CD4-positive, alpha-beta T cell treated with Interleukin-15 for 1 hour (primary cell): ENCODE measurements around the gene FNBP1L.

Source experiments
- DNase-seq: peaks from one replicate; pipeline ENCODE4 v3.0.0-alpha.2; 2020

FNBP1L gene

GRCh38 chr1:93495911-93496310 is 48.0 kb downstream of the FNBP1L start:
- DNase-seq, result no peak

- no peak for DNase-seq
Measured at GRCh38 chr1:93496520-93496919, 48.6 kb downstream of the FNBP1L start.

GRCh38 chr1:93499075-93499474 is 51.2 kb downstream of the FNBP1L start:
- DNase-seq, result no peak

GRCh38 chr1:93499533-93499932 is 51.6 kb downstream of the FNBP1L start:
- DNase-seq, result no peak

GRCh38 chr1:93500275-93500674 is 52.4 kb downstream of the FNBP1L start:
- DNase-seq, result no peak

GRCh38 chr1:93501399-93501798 is 53.5 kb downstream of the FNBP1L start:
- DNase-seq, result no peak

GRCh38 chr1:93501829-93502369 is 54.0 kb downstream of the FNBP1L start:
- no peak for DNase-seq

GRCh38 chr1:93502571-93502970 is 54.7 kb downstream of the FNBP1L start:
- no peak for DNase-seq

GRCh38 chr1:93503163-93503562 is 55.2 kb downstream of the FNBP1L start:
- no peak for DNase-seq

GRCh38 chr1:93503816-93504215 is 55.9 kb downstream of the FNBP1L start:
- DNase-seq, result no peak

GRCh38 chr1:93504247-93505033 is 56.5 kb downstream of the FNBP1L start:
- no peak for DNase-seq

- no peak for DNase-seq
Measured at GRCh38 chr1:93506126-93506525, 58.2 kb downstream of the FNBP1L start.

- DNase-seq, result no peak
Measured at GRCh38 chr1:93516164-93516563, 68.2 kb downstream of the FNBP1L start.

- no peak for DNase-seq
Measured at GRCh38 chr1:93518516-93518915, 70.6 kb downstream of the FNBP1L start.

GRCh38 chr1:93519199-93519829 is 71.4 kb downstream of the FNBP1L start:
- DNase-seq, result no peak

- DNase-seq, result no peak
Measured at GRCh38 chr1:93521618-93522017, 73.7 kb downstream of the FNBP1L start.

- no peak for DNase-seq
Measured at GRCh38 chr1:93522721-93523120, 74.8 kb downstream of the FNBP1L start.

GRCh38 chr1:93525431-93525830 is 77.5 kb downstream of the FNBP1L start:
- DNase-seq, result no peak

- no peak for DNase-seq
Measured at GRCh38 chr1:93526431-93526830, 78.5 kb downstream of the FNBP1L start.

- no peak for DNase-seq
Measured at GRCh38 chr1:93528412-93528811, 80.5 kb downstream of the FNBP1L start.

GRCh38 chr1:93531193-93531592 is 83.3 kb downstream of the FNBP1L start:
- no peak for DNase-seq

GRCh38 chr1:93532780-93533378 is 85.0 kb downstream of the FNBP1L start:
- DNase-seq, result no peak

- DNase-seq, result no peak
Measured at GRCh38 chr1:93533677-93534076, 85.8 kb downstream of the FNBP1L start.

- DNase-seq, result no peak
Measured at GRCh38 chr1:93537396-93537795, 89.5 kb downstream of the FNBP1L start.
